Hepatocyte (in vitro differentiated cells): ENCODE results near the gene AP3D1.

ENCODE experiments used
- CTCF ChIP-seq: fragments of 200-600 bp; sonication (generic); IDR thresholded peaks from 2 replicates; pipeline ENCODE4 v1.5.1; 2016; ENCODE audit warnings: antibody characterized with exemption, mild to moderate bottlenecking; ENCODE audit not compliant: poor library complexity
- EZH2 ChIP-seq: fragments of 200-600 bp; sonication (generic); IDR thresholded peaks from 2 replicates; pipeline ENCODE4 v1.6.1; 2016; ENCODE audit warnings: antibody characterized with exemption, mild to moderate bottlenecking, borderline replicate concordance
- EZH2phosphoT487 ChIP-seq: fragments of 200-600 bp; sonication (generic); IDR thresholded peaks from one replicate; pipeline ENCODE4 v1.6.1; 2018; ENCODE audit warnings: antibody characterized with exemption, mild to moderate bottlenecking, low read depth, moderate library complexity; ENCODE audit not compliant: unreplicated experiment, severe bottlenecking

GRCh38 chr19:2122982-2123381 lies 28.4 kb downstream of the AP3D1 start:
- TF ChIP-seq CTCF: no peak
- no peak for TF ChIP-seq EZH2
- TF ChIP-seq EZH2phosphoT487: no peak
